NT2/D1 (cell line): ENCODE data around the gene SAMD7.

Experiments
- YY1 ChIP-seq: IDR thresholded peaks from 2 replicates; pipeline ENCODE4 v1.6.1; 2011; ENCODE audit not compliant: insufficient read length, insufficient read depth
- ZNF274 ChIP-seq: IDR thresholded peaks from 2 replicates; pipeline ENCODE4 v1.6.1; 2011; ENCODE audit warnings: mild to moderate bottlenecking, low read depth, low read length

DNA sequence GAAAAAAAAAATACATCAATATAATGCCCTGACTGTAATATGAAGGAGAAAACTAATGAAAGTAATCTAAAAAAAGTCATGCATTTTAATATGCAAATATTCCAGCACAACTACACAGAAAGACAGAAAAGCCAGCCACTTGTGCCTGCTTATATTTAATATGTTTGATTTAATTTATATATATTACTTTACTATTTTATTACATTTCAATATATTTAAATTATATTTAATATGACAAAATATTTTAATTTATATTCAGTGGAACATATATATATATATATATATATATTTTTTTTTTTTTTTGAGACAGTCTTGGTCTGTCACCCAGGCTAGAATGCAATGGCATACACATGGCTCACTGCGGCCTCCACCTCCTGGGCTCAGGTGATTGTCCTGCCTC is 14.1 kb upstream of the SAMD7 start:
- TF ChIP-seq YY1 (no peak), ZNF274 (no peak)
